HG02798 (cell line): ENCODE results near the gene SLC6A17.

Source experiments
- ATAC-seq: cut with Tn5 transposase; IDR thresholded peaks from one replicate; pipeline ENCODE4 v1.9.1; 2021; ENCODE audit warnings: mild to moderate bottlenecking; ENCODE audit not compliant: unreplicated experiment, poor library complexity

SLC6A17 gene

DNA sequence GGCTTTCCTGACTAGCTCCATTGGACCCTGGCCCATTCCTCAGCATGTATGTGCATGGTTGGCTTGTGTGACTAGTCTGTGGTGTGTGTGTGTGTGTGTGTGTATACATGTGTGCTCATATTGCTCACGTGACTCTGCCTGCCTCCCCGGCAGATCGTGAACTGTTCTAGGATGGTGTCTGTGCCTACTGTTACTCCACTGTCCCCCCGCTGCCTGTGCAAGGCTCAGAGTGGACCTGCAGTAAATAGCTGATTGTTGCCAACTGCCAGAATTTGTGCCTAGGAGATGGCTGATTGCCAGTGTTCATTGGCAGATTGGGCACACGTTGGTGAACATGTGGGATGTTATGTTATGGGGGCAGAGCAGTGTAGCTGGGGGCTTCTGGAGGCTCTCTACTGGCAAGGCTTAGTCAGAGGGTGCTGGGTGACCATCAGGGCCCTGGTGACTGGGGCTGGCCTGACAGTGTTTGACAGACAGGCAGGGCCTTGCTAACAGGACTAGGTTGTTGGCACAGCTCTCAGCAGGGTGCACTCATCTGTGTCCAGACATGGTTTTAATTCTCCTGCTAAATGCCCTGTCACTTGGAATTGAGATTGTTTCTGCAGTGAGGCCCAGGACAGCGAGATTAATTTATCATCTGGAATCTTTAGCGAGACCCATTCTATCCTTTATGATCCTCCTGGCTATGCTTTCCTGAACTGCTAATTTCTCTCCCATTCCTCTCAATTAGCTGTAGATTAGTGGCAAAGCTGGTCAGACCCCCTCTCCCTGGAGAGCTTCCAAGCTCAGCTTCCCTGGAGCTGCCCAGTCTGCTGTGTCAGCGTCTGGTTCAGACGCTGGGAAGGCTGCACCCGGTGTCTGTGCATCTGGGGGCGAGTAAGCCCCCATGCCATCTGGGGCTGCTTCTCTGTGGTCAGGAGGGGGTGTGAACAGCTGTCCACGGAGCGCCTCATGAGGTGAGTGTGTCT is 20.8 kb downstream of the SLC6A17 start:
- no peak for ATAC-seq

GRCh38 chr1:110172001-110172400 is 21.7 kb downstream of the SLC6A17 start:
- no peak for ATAC-seq

DNA sequence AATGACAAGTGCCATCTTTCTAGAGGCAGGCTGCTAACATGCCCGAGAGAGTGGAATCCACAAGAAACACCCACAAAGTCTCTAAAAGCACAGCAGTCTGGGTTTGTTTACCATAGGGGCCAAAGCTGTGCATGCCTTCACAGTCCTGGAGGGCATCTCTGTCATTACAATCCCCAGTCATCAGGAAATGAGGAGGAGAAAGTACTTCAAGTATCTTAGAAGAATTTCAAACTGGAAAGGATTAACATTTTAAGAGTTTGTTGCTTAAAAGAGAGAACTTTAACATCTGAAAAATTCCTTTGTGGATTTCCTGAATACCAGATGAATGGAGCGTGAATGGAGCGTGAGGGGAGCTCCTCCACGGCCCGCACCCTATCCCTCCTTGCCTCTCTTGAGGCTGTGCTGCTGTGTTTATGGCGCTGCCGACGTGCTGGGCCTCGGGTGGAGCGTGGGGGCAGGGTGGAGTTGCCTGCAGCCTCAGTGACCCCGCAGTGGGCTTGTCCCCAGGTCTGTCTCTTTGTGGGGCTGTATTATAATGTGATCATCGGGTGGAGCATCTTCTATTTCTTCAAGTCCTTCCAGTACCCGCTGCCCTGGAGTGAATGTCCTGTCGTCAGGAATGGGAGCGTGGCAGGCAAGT is 23.3 kb downstream of the SLC6A17 start:
- ATAC-seq = no peak

GRCh38 chr1:110174961-110175360 is 24.7 kb downstream of the SLC6A17 start:
- no peak for ATAC-seq

DNA sequence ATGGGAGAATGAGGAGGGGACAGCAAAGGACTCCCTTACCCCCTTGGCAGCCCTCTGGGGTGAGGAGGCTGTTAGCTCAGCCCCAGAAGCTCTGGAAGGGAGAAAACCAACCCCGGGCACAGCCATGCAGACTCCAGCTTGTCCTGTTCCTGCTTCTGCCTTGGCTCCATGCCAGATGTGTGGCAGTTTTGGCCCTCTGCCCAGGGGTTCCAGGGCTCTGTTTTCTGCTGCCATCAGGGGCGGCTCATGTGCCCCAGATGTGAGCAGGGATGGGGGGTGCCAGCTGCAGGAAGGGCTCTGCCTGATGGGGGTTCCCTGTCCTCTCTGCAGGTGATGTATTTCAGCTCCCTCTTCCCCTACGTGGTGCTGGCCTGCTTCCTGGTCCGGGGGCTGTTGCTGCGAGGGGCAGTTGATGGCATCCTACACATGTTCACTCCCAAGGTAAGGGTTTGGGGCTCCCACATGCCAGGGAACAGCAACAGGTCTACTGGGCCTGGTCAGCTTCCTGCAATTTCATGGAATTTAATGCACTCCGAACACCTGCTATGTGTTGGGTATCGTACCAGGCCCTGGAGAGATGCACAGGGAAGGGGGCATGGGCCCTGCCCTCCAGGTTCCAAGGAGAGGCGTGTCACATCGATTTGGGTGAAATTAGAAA is 26.1 kb downstream of the SLC6A17 start:
- no peak for ATAC-seq

GRCh38 chr1:110177775-110178174 is 27.5 kb downstream of the SLC6A17 start:
- ATAC-seq = no peak

GRCh38 chr1:110183642-110184167 is 33.4 kb downstream of the SLC6A17 start:
- no peak for ATAC-seq

GRCh38 chr1:110184446-110184845 is 34.2 kb downstream of the SLC6A17 start:
- no peak for ATAC-seq

- no peak for ATAC-seq
These were observed 34.9 kb downstream of the SLC6A17 start for GRCh38 chr1:110185181-110185580.

- no peak for ATAC-seq
These were observed 36.3 kb downstream of the SLC6A17 start for GRCh38 chr1:110186558-110186957.

GRCh38 chr1:110187139-110187890 is 37.0 kb downstream of the SLC6A17 start:
- ATAC-seq = no peak

- ATAC-seq = no peak
These were observed 37.8 kb downstream of the SLC6A17 start for GRCh38 chr1:110188035-110188618.

DNA sequence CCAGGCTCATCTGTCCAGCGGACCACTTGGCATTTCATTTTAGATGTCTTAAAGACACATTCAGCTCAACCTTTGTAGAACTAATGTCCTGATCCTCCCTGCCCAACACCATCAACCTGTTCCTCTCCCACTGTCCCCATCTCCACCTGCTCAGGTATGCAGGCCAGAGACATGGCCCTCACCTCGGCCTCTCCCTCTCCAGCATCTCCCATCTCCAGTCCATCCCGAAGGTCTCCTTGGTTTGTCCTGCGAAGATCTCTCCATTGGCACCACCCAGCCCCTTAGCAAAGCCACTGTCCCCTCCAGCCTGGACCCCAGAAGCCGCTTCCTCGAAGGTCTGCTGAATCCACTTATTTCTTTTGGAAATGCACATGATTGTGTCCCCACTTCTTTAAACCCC is 38.9 kb downstream of the SLC6A17 start:
- no peak for ATAC-seq

DNA sequence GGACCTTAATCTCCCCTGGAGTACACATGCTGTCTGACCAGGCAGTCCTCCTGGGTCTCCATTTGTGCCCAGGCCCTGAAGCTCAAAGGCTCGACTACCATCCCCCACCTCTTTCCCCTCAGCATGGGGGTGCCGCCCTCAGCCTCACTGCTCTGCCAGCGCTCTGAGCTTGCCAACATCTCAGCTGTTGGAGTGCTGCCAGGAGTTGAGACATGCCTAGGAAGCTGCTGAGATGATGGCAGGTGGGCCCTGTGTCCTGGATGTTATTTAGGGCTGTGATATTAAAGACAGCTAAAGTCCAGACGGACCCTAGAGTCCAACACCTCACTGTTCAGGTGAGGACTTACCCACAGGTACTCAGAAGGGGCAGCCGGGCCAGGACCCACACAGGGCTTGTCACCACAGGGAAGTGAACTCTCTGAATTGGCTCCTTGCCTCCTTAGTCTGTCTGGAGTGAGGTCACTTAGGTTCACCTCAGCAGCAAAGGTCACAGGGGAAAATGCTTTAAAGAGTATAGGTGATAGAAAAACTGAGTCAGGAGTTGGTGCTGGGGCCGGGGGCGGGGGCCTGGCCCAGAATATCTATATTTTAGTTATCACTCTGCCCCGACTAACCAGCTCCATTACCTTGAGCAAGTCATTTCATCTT is 40.1 kb downstream of the SLC6A17 start:
- ATAC-seq = no peak

- ATAC-seq = no peak
These were observed 42.2 kb downstream of the SLC6A17 start for GRCh38 chr1:110192541-110192940.

- ATAC-seq = no peak
These were observed 44.9 kb downstream of the SLC6A17 start for GRCh38 chr1:110195196-110195595.

DNA sequence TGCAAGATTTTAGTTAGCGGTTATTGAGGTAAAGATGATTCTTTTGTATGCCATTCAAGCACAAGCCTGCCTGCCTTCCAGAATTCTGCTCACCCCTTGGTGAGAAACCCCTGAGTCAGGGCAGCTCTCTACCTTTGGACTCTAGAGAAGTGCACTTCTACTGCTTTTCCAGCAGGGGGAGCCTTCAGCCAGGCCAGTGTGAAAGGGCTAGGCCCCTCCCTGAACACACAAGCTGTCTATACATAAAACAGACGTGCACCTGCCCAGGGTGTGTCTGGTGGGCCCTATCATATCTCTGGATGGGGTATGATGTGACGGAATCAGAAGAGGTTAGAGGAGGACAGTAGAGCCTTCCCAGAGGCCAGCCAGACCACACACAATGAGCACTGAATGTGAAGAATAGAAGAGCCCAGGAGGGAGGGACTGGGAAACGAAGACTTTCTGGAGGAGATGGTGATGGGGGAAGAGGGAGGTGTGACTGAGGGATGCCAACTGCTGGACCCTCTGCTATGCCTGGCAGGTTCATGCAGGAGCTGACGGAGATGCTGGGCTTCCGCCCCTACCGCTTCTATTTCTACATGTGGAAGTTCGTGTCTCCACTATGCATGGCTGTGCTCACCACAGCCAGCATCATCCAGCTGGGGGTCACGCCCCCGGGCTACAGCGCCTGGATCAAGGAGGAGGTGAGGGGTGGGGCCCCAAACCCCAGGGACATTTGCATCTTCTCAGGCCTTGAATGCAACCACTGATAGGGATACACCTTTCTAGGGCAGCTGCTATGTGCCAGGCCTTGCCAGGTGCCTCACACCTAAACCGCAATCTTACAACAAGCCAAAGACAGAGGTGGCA is 46.8 kb downstream of the SLC6A17 start:
- ATAC-seq = peak; percentile 69

GRCh38 chr1:110197905-110198629 is 47.8 kb downstream of the SLC6A17 start:
- ATAC-seq = no peak
